Thyroid gland (tissue), 4 donors: ENCODE measurements around the gene KCNS3. TPM values are rescaled to one million over a fixed set of nuclear protein-coding genes. Genes with fewer than 3 reads are reported as not detected.

Experiments used
- DNase-seq, 2 donors: peaks; one replicate each; pipeline ENCODE4 v3.0.0-alpha.2; 2019
- H3K27ac ChIP-seq, 3 donors: fragments of 200-600 bp; sonication (generic); 1 replicate in 2 of 3; 2 replicates in 1 of 3; pipeline ENCODE4 v1.5.1; 2016 to 2019; ENCODE audit warnings: mild to moderate bottlenecking in 1 of 3, moderate library complexity in 1 of 3
- H3K27me3 ChIP-seq: fragments of 200-600 bp; sonication (generic); one replicate; pipeline ENCODE4 v1.5.1; 2019
- H3K36me3 ChIP-seq, 2 donors: fragments of 200-600 bp; sonication (generic); one replicate each; pipeline ENCODE4 v1.5.1; 2016 to 2019
- H3K4me1 ChIP-seq, 2 donors: fragments of 200-600 bp; sonication (generic); one replicate each; pipeline ENCODE4 v1.5.1; 2017 to 2019
- H3K4me3 ChIP-seq, 3 donors: fragments of 200-600 bp; sonication (generic); replicated peaks in 1 of 3; 1 replicate in 2 of 3; 2 replicates in 1 of 3; pipeline ENCODE4 v1.5.1; 2016; ENCODE audit warnings: mild to moderate bottlenecking in 1 of 3
- H3K9me3 ChIP-seq: fragments of 200-600 bp; sonication (generic); one replicate; pipeline ENCODE4 v1.5.1; 2017
- POLR2A ChIP-seq, 2 donors: fragments of 450-650 bp; IDR thresholded peaks; one replicate each; pipeline ENCODE4 v1.6.1; 2017; ENCODE audit warnings: antibody characterized with exemption in 2 of 2, mild to moderate bottlenecking in 2 of 2, moderate library complexity in 1 of 2
- WGBS, 2 donors: methylation state at CpG; one replicate each; pipeline ENCODE4 v1.1.5; 2017; 5-methylcytosine and 5-hydroxymethylcytosine counted together
- intact Hi-C: fragments of 100-400 bp; cut with DNase I; formaldehyde crosslinking; loops from one replicate; pipeline ENCODE4 v1.15.1; 2023
- total RNA-seq, 4 donors: library from RNA; depleted of rRNA; stranded (reverse); fragments of >200 nt; gene quantifications; one replicate each; pipeline ENCODE4 v1.2.3, GENCODE V29; 2016
- TF ChIP-seq, protein P1 (sequence below), 6 experiments: fragments of 200-600 bp in 3 of 6; fragments of 450-650 bp in 3 of 6; sonication (generic) in 3 of 6; IDR thresholded peaks; one replicate each; pipeline ENCODE4 v1.5.1; 2016 to 2019; ENCODE audit warnings: antibody characterized with exemption in 6 of 6, mild to moderate bottlenecking in 2 of 6, inconsistent platforms in 1 of 6, moderate library complexity in 1 of 6

The KCNS3 gene
- total RNA-seq, 4 donors from 2014 or later: 6.2 to 25.1 (median 7.6) TPM

DNA sequence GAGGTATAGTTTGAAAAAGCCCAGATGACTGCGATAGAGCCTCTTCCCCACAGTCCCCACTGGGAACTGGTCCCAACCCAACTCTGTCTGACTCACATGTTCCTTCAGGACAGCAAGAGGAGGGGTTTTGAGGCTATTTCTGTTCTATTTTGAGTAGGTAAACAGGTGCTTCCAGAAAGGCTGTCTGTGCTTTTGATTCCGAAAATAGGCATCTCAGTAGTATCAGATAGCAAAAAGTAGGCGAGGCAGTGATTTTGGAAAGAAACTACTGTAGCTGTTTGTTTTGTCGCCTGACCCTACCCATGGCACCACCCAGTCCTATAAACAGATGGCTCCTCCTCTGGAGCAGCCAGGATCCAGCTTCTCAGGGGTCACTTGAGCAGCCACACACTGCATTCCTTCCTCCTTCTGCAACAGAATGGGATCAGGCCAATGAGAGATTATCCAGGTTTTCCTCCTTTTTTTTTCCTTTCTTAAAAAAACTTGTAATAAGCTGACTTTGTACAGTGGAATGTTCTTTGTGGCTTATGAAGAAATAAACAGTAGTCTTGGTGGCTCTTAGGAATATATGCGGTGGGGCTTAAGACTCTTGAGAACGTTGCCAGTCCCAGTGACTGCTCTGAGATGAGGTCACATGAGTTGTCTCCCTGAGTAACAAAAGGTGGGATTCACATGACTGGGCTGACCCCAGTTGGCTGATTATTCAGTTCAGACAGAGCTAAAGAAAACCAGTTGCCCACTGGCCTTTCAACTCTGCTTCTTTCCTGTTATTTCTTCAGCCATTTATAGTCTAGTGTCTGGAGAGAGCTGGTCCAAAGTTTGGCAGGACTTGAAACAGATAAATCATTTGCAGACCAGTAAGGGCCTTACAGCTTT lies 98.6 kb downstream of the KCNS3 start:
- intact Hi-C loops: no loop called here
- no peak for TF ChIP-seq POLR2A (IDR thresholded peaks at IDR 0.05)
- TF ChIP-seq, protein P1, sequence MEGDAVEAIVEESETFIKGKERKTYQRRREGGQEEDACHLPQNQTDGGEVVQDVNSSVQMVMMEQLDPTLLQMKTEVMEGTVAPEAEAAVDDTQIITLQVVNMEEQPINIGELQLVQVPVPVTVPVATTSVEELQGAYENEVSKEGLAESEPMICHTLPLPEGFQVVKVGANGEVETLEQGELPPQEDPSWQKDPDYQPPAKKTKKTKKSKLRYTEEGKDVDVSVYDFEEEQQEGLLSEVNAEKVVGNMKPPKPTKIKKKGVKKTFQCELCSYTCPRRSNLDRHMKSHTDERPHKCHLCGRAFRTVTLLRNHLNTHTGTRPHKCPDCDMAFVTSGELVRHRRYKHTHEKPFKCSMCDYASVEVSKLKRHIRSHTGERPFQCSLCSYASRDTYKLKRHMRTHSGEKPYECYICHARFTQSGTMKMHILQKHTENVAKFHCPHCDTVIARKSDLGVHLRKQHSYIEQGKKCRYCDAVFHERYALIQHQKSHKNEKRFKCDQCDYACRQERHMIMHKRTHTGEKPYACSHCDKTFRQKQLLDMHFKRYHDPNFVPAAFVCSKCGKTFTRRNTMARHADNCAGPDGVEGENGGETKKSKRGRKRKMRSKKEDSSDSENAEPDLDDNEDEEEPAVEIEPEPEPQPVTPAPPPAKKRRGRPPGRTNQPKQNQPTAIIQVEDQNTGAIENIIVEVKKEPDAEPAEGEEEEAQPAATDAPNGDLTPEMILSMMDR (IDR thresholded peaks at IDR 0.05): no peak

DNA sequence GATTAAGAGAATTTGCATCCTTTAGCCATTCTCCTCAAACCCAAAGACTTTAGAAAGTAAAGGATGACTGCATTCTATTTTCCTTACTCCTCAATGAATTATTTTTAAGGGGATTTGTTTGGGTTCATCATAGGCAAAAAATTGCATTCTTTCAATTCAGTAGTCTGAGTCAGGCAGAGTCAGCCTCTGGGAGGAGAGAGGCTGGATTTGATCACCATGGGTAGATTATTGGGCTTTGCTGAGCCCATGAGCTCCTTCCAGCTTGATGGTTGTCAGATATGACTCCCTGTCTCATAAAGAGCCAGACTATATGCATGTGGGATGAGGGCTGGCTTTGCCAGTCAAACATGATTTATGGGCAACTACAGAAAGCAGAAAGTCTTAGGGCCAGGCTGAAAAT lies 101.2 kb downstream of the KCNS3 start:
- intact Hi-C loops: no loop called here
- no peak overlapping the region for H3K27ac ChIP-seq
- TF ChIP-seq, protein P1 (IDR thresholded peaks at IDR 0.05): no peak
- TF ChIP-seq POLR2A (IDR thresholded peaks at IDR 0.05): no peak

More for the DNA sequence above, 98.6 kb downstream of the KCNS3 start:
- H3K4me3 ChIP-seq: no peak overlapping the region
- H3K4me1 ChIP-seq: peaks cover 0 to 8% of the 10 kb centered on the region in 2 donors
- H3K27ac ChIP-seq: no peak overlapping the region
- no peaks in the 10 kb centered on the region for H3K36me3 ChIP-seq
- 65 to 71% methylated on average over 6 of the region's 6 CpGs for WGBS, 2 donors
- H3K27me3 ChIP-seq: no peaks in the 10 kb centered on the region
- no peaks in the 10 kb centered on the region for H3K9me3 ChIP-seq
- no peak for DNase-seq

DNA sequence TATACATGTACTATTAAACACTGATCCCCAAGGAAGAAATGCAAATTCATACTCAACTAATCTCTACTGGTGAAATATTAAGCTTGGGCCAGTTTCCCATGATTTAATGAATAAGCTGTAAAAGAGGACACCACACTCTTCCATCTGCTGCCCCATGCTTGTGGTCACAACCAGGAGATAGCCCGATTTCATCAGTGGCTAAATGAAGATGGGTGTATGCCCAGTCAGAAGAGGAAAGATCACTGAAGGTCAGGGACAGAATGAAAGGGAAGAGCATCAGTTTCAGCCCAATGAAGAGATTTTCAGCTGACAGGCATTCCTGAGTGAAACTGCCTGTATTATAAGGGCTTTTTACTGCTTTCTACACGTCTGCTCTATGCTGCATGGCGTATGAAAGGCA lies 103.5 kb downstream of the KCNS3 start:
- H3K27me3 ChIP-seq: no peaks in the 10 kb centered on the region
- WGBS, 2 donors: 74 to 84% methylated on average over 3 of the region's 3 CpGs
- peaks cover 0 to 3% of the 10 kb centered on the region in 2 donors for H3K4me1 ChIP-seq
- DNase-seq: no peak
- no peak overlapping the region for H3K27ac ChIP-seq
- no peaks in the 10 kb centered on the region for H3K9me3 ChIP-seq
- H3K4me3 ChIP-seq: no peak overlapping the region
- intact Hi-C loops: no loop called here
- H3K36me3 ChIP-seq: no peaks in the 10 kb centered on the region
- TF ChIP-seq POLR2A (IDR thresholded peaks at IDR 0.05): no peak
- TF ChIP-seq, protein P1 (IDR thresholded peaks at IDR 0.05): no peak

More for the DNA sequence above, 101.2 kb downstream of the KCNS3 start:
- Histone ChIP-seq H3K4me1 (peaks cover 0 to 8% of the 10 kb centered on the region in 2 donors), H3K4me3 (no peak overlapping the region), H3K9me3 (no peaks in the 10 kb centered on the region), H3K27me3 (no peaks in the 10 kb centered on the region), H3K36me3 (no peaks in the 10 kb centered on the region)
- DNase-seq: no peak

Other genes starting within 250 kb of the KCNS3 start
- gene SMC6, start 124.9 kb upstream of the KCNS3 start, total RNA-seq: 10 to 100 TPM; 15.4 to 30.0 (median 19.0) TPM
- 10 to 100 TPM in 2 of 4 donors, 1 to 10 TPM in 2; 4.4 to 15.9 (median 9.8) TPM for gene GEN1, start 124.5 kb upstream of the KCNS3 start, total RNA-seq
- gene MSGN1, start 62.2 kb upstream of the KCNS3 start, total RNA-seq: not detected